Ammon's horn (tissue), 1 donor: Measurements from ENCODE around the gene CHCHD3.
"Not testable (repeated sequence)": the region's sequence is repeated elsewhere in the genome, so short reads cannot be mapped to it uniquely, and the experiment has no call there.

ENCODE experiments used
- DNase-seq: peaks from one replicate; pipeline ENCODE4 v3.0.0-alpha.2; 2016; ENCODE audit warnings: low spot score

CHCHD3 gene

GRCh38 chr7:132904209-132904608 is 177.7 kb downstream of the CHCHD3 start:
- no peak for DNase-seq

GRCh38 chr7:132902294-132902693 is 179.6 kb downstream of the CHCHD3 start:
- DNase-seq = not testable (repeated sequence)

- DNase-seq = no peak
Measured at GRCh38 chr7:132901241-132901640, 180.6 kb downstream of the CHCHD3 start.

- DNase-seq = no peak
Measured at GRCh38 chr7:132899833-132900232, 182.1 kb downstream of the CHCHD3 start.

- not testable (repeated sequence) for DNase-seq
Measured at GRCh38 chr7:132898641-132899175, 183.2 kb downstream of the CHCHD3 start.

- no peak for DNase-seq
Measured at GRCh38 chr7:132897093-132897687, 184.7 kb downstream of the CHCHD3 start.

GRCh38 chr7:132895231-132895630 is 186.7 kb downstream of the CHCHD3 start:
- no peak for DNase-seq

GRCh38 chr7:132893560-132893959 is 188.3 kb downstream of the CHCHD3 start:
- DNase-seq = no peak

- not testable (repeated sequence) for DNase-seq
Measured at GRCh38 chr7:132892744-132893143, 189.1 kb downstream of the CHCHD3 start.

GRCh38 chr7:132891554-132891953 is 190.3 kb downstream of the CHCHD3 start:
- no peak for DNase-seq

GRCh38 chr7:132882714-132883428 is 199.0 kb downstream of the CHCHD3 start:
- DNase-seq = no peak

GRCh38 chr7:132881317-132881716 is 200.6 kb downstream of the CHCHD3 start:
- DNase-seq = no peak

GRCh38 chr7:132879579-132879978 is 202.3 kb downstream of the CHCHD3 start:
- no peak for DNase-seq

GRCh38 chr7:132878204-132878919 is 203.5 kb downstream of the CHCHD3 start:
- DNase-seq = no peak

- DNase-seq = no peak
Measured at GRCh38 chr7:132877573-132877972, 204.3 kb downstream of the CHCHD3 start.

- DNase-seq = no peak
Measured at GRCh38 chr7:132876576-132876975, 205.3 kb downstream of the CHCHD3 start.

- no peak for DNase-seq
Measured at GRCh38 chr7:132872034-132872433, 209.9 kb downstream of the CHCHD3 start.

GRCh38 chr7:132871419-132871818 is 210.5 kb downstream of the CHCHD3 start:
- DNase-seq = no peak

GRCh38 chr7:132869166-132869861 is 212.6 kb downstream of the CHCHD3 start:
- DNase-seq = no peak

- no peak for DNase-seq
Measured at GRCh38 chr7:132866551-132866950, 215.3 kb downstream of the CHCHD3 start.

- no peak for DNase-seq
Measured at GRCh38 chr7:132866144-132866531, 215.8 kb downstream of the CHCHD3 start.
